GM12892 (cell line): ENCODE results near the gene PXK.

Experiments
- POLR2A ChIP-seq: IDR thresholded peaks from 2 replicates; pipeline ENCODE4 v1.6.1; 2011; ENCODE audit warnings: low read depth, low read length, control low read depth
- POLR2AphosphoS5 ChIP-seq: IDR thresholded peaks from 2 replicates; pipeline ENCODE4 v1.6.1; 2011; ENCODE audit warnings: low read depth, low read length, control low read depth
- TAF1 ChIP-seq: IDR thresholded peaks from 2 replicates; pipeline ENCODE4 v1.6.1; 2011; ENCODE audit warnings: low read depth, mild to moderate bottlenecking, control low read depth, low read length, borderline replicate concordance

- TF ChIP-seq POLR2AphosphoS5: no peak
- peak; percentile 37; the same call in 1 of the 2 replicates for TF ChIP-seq POLR2A
- peak; percentile 43; the same call in 1 of the 2 replicates for TF ChIP-seq TAF1
These were observed at the start of gene PXK for GRCh38 chr3:58332575-58333188.
